Measurements from ENCODE around the gene DCTN2.

DCTN2 gene

GRCh38 chr12:57554897-57555296 is 7.9 kb upstream of the DCTN2 start:
- Histone ChIP-seq H3K4me1 (ENCODE audit: control insufficient read depth in 1 of 2, insufficient read depth in 2 of 2, low read length in 2 of 2) (peaks cover 0 to 6% of the 10 kb centered on the region in 2 donors), H3K27me3 (ENCODE audit: low read depth, low read length) (no peaks in the 10 kb centered on the region), H3K4me3 (ENCODE audit: low read depth in 1 of 2, low read length in 2 of 2) (no peak overlapping the region), H3K27ac (ENCODE audit: low read length) (no peak overlapping the region), H3K36me3 (ENCODE audit: control insufficient read depth in 1 of 2, insufficient read depth in 2 of 2, low read length in 2 of 2) (no peaks in the 10 kb centered on the region), H3K9me3 (ENCODE audit: control insufficient read depth in 1 of 2, low read length in 2 of 2) (no peaks in the 10 kb centered on the region)

- Histone ChIP-seq H3K36me3 (ENCODE audit: control insufficient read depth in 1 of 2, insufficient read depth in 2 of 2, low read length in 2 of 2) (no peaks in the 10 kb centered on the region), H3K9me3 (ENCODE audit: control insufficient read depth in 1 of 2, low read length in 2 of 2) (no peaks in the 10 kb centered on the region), H3K27ac (ENCODE audit: low read length) (no peak overlapping the region), H3K4me1 (ENCODE audit: control insufficient read depth in 1 of 2, insufficient read depth in 2 of 2, low read length in 2 of 2) (peaks cover 0 to 11% of the 10 kb centered on the region in 2 donors), H3K27me3 (ENCODE audit: low read depth, low read length) (peaks cover under 1% of the 10 kb centered on the region), H3K4me3 (ENCODE audit: low read depth in 1 of 2, low read length in 2 of 2) (no peak overlapping the region)
Observed at GRCh38 chr12:57554453-57554852, 7.5 kb upstream of the DCTN2 start.

- Histone ChIP-seq H3K4me1 (ENCODE audit: control insufficient read depth in 1 of 2, insufficient read depth in 2 of 2, low read length in 2 of 2) (peaks cover 0 to 13% of the 10 kb centered on the region in 2 donors), H3K9me3 (ENCODE audit: control insufficient read depth in 1 of 2, low read length in 2 of 2) (no peaks in the 10 kb centered on the region), H3K27me3 (ENCODE audit: low read depth, low read length) (peaks cover 9% of the 10 kb centered on the region), H3K27ac (ENCODE audit: low read length) (no peak overlapping the region), H3K4me3 (ENCODE audit: low read depth in 1 of 2, low read length in 2 of 2) (no peak overlapping the region), H3K36me3 (ENCODE audit: control insufficient read depth in 1 of 2, insufficient read depth in 2 of 2, low read length in 2 of 2) (no peaks in the 10 kb centered on the region)
Observed at GRCh38 chr12:57553343-57554202, 6.6 kb upstream of the DCTN2 start.

- Histone ChIP-seq H3K9me3 (ENCODE audit: control insufficient read depth in 1 of 2, low read length in 2 of 2) (no peaks in the 10 kb centered on the region), H3K27ac (ENCODE audit: low read length) (no peak overlapping the region), H3K4me1 (ENCODE audit: control insufficient read depth in 1 of 2, insufficient read depth in 2 of 2, low read length in 2 of 2) (peaks cover 0 to 13% of the 10 kb centered on the region in 2 donors), H3K4me3 (ENCODE audit: low read depth in 1 of 2, low read length in 2 of 2) (no peak overlapping the region), H3K36me3 (ENCODE audit: control insufficient read depth in 1 of 2, insufficient read depth in 2 of 2, low read length in 2 of 2) (no peaks in the 10 kb centered on the region), H3K27me3 (ENCODE audit: low read depth, low read length) (peaks cover 16% of the 10 kb centered on the region)
Observed at GRCh38 chr12:57552835-57553313, 5.9 kb upstream of the DCTN2 start.

GRCh38 chr12:57552306-57552651 is 5.3 kb upstream of the DCTN2 start:
- no peak overlapping the region for H3K27ac ChIP-seq (ENCODE audit: low read length)
- H3K36me3 ChIP-seq (ENCODE audit: control insufficient read depth in 1 of 2, insufficient read depth in 2 of 2, low read length in 2 of 2) = no peaks in the 10 kb centered on the region
- H3K27me3 ChIP-seq (ENCODE audit: low read depth, low read length) = peaks cover 17% of the 10 kb centered on the region
- H3K9me3 ChIP-seq (ENCODE audit: control insufficient read depth in 1 of 2, low read length in 2 of 2) = no peaks in the 10 kb centered on the region
- H3K4me1 ChIP-seq (ENCODE audit: control insufficient read depth in 1 of 2, insufficient read depth in 2 of 2, low read length in 2 of 2) = peaks cover 0 to 16% of the 10 kb centered on the region in 2 donors
- no peak overlapping the region for H3K4me3 ChIP-seq (ENCODE audit: low read depth in 1 of 2, low read length in 2 of 2)

GRCh38 chr12:57551637-57552305 is 4.8 kb upstream of the DCTN2 start:
- no peaks in the 10 kb centered on the region for H3K9me3 ChIP-seq (ENCODE audit: control insufficient read depth in 1 of 2, low read length in 2 of 2)
- H3K27me3 ChIP-seq (ENCODE audit: low read depth, low read length) = peaks cover 17% of the 10 kb centered on the region
- peaks cover 0 to 17% of the 10 kb centered on the region in 2 donors for H3K4me1 ChIP-seq (ENCODE audit: control insufficient read depth in 1 of 2, insufficient read depth in 2 of 2, low read length in 2 of 2)
- H3K4me3 ChIP-seq (ENCODE audit: low read depth in 1 of 2, low read length in 2 of 2) = no peak overlapping the region
- H3K36me3 ChIP-seq (ENCODE audit: control insufficient read depth in 1 of 2, insufficient read depth in 2 of 2, low read length in 2 of 2) = no peaks in the 10 kb centered on the region
- no peak overlapping the region for H3K27ac ChIP-seq (ENCODE audit: low read length)

GRCh38 chr12:57550641-57551549 is 3.9 kb upstream of the DCTN2 start:
- Histone ChIP-seq H3K27ac (ENCODE audit: low read length) (no peak overlapping the region), H3K9me3 (ENCODE audit: control insufficient read depth in 1 of 2, low read length in 2 of 2) (no peaks in the 10 kb centered on the region), H3K36me3 (ENCODE audit: control insufficient read depth in 1 of 2, insufficient read depth in 2 of 2, low read length in 2 of 2) (no peaks in the 10 kb centered on the region), H3K4me1 (ENCODE audit: control insufficient read depth in 1 of 2, insufficient read depth in 2 of 2, low read length in 2 of 2) (peaks cover 3 to 22% of the 10 kb centered on the region in 2 donors), H3K27me3 (ENCODE audit: low read depth, low read length) (peaks cover 17% of the 10 kb centered on the region), H3K4me3 (ENCODE audit: low read depth in 1 of 2, low read length in 2 of 2) (peak overlapping the region in 1 of 2 donors; percentile 70)

- Histone ChIP-seq H3K27me3 (ENCODE audit: low read depth, low read length) (peaks cover 17% of the 10 kb centered on the region), H3K36me3 (ENCODE audit: control insufficient read depth in 1 of 2, insufficient read depth in 2 of 2, low read length in 2 of 2) (no peaks in the 10 kb centered on the region), H3K27ac (ENCODE audit: low read length) (no peak within 1 kb of the TSS), H3K4me3 (ENCODE audit: low read depth in 1 of 2, low read length in 2 of 2) (peak within 1 kb of the TSS; percentile 44 to 70), H3K9me3 (ENCODE audit: control insufficient read depth in 1 of 2, low read length in 2 of 2) (no peaks in the 10 kb centered on the region), H3K4me1 (ENCODE audit: control insufficient read depth in 1 of 2, insufficient read depth in 2 of 2, low read length in 2 of 2) (peaks cover 7 to 30% of the 10 kb centered on the region in 2 donors)
Observed at GRCh38 chr12:57549909-57550640, 3.1 kb upstream of the DCTN2 start, which contains the start of gene KIF5A. Gene KIF5A (plus strand): TSS chr12:57550044. CDS start chr12:57550272, 228 bp downstream.

GRCh38 chr12:57549203-57549908 is 2.4 kb upstream of the DCTN2 start:
- Histone ChIP-seq H3K4me1 (ENCODE audit: control insufficient read depth in 1 of 2, insufficient read depth in 2 of 2, low read length in 2 of 2) (peaks cover 7 to 35% of the 10 kb centered on the region in 2 donors), H3K4me3 (ENCODE audit: low read depth in 1 of 2, low read length in 2 of 2) (peak overlapping the region in 1 of 2 donors; percentile 70), H3K27me3 (ENCODE audit: low read depth, low read length) (peaks cover 17% of the 10 kb centered on the region), H3K27ac (ENCODE audit: low read length) (no peak overlapping the region), H3K9me3 (ENCODE audit: control insufficient read depth in 1 of 2, low read length in 2 of 2) (no peaks in the 10 kb centered on the region), H3K36me3 (ENCODE audit: control insufficient read depth in 1 of 2, insufficient read depth in 2 of 2, low read length in 2 of 2) (no peaks in the 10 kb centered on the region)

GRCh38 chr12:57548488-57548887 is 1.5 kb upstream of the DCTN2 start:
- Histone ChIP-seq H3K9me3 (ENCODE audit: control insufficient read depth in 1 of 2, low read length in 2 of 2) (no peaks in the 10 kb centered on the region), H3K4me1 (ENCODE audit: control insufficient read depth in 1 of 2, insufficient read depth in 2 of 2, low read length in 2 of 2) (peaks cover 7 to 35% of the 10 kb centered on the region in 2 donors), H3K27me3 (ENCODE audit: low read depth, low read length) (peaks cover 17% of the 10 kb centered on the region), H3K27ac (ENCODE audit: low read length) (no peak overlapping the region), H3K36me3 (ENCODE audit: control insufficient read depth in 1 of 2, insufficient read depth in 2 of 2, low read length in 2 of 2) (no peaks in the 10 kb centered on the region), H3K4me3 (ENCODE audit: low read depth in 1 of 2, low read length in 2 of 2) (no peak overlapping the region)

Measured in muscle layer of duodenum (tissue), 2 donors.